NCI-H2029 treated with DMSO at 0.1 percent for 48 hours (cell line): ENCODE measurements around the gene MAPK8IP3.
"Not testable (repeated sequence)": the region's sequence is repeated elsewhere in the genome, so short reads cannot be mapped to it uniquely, and the experiment has no call there.

Source experiments
- DNase-seq: peaks from one replicate; lab custom pipeline; 2025; lab: John Stamatoyannopoulos, UW

MAPK8IP3 gene

DNA sequence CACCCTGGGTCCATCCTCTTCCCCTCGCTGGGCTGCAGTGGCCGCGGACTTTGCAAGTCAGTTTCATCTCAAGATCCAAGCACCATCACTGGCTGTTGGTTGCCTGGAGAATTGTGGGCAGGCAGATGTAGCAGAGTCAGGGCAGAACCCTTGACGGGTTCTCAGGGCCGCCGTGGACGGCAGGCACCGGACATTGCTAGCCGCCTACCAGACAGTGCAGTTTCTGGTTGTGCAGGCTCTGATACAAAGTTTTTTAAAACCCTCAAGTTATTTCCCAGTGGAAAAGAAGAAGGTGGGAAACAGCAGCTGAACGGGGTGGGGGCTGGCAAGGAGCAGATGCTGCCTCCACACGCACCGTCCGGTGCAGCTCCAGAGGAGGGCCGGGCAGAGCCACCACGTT, 3.4 kb downstream of the MAPK8IP3 start:
- no peak for DNase-seq

DNA sequence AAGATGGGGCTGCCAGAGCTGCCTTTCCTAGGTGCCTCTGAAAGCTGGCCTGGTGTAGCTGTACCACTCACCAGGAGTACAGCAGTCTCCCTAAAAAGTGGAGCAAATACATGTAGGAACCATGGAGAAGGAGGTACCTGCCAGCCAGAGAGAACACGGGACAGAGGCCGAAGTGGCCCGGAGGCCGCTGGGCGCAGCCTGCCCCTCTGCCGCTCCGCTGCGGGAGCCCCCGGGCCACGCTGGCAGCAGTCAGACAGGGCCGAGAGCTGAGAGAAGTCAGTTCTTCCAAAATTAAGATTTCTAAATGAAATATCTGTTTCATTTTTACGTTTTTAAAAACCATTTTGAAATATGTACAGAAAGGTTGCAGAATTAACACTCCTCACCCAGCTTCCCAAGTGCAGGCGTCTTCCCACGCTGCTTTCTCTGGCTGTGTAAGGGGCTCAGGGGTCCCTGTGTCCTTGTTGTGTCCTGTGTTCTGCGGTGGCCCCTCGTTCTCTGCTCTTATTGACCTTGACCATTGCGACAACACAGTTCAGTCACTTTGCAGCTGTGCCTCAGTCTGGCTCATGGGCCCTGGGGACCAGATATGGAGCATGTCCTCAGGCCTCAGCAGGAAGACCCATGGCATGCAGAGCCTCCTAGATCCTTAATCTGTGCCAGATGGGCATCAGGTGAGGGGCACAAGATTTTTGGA, 5.0 kb downstream of the MAPK8IP3 start:
- no peak for DNase-seq

DNA sequence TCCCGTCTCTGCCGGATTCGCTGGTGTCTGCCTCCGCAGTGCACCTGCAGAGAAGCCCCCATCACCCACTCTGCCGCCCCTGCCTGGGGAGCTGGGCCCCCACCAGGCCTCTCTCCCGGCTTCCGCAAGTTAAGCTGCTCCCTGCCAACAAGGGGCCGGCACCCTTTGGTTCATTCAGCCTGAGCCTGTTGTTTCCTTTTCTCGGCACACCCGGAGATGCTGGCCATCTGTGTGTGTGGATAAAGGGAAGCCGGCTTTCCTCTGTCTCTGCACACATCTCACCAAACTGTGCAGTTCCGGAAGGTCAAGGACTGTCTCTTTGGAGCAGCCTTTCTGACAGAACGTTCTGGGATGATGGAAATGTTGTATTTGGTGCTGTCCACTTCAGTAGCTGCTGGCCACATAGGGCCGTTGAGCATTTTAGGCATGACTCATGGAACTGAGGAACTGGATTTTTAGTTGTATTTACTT, 6.8 kb downstream of the MAPK8IP3 start:
- DNase-seq, result no peak

DNA sequence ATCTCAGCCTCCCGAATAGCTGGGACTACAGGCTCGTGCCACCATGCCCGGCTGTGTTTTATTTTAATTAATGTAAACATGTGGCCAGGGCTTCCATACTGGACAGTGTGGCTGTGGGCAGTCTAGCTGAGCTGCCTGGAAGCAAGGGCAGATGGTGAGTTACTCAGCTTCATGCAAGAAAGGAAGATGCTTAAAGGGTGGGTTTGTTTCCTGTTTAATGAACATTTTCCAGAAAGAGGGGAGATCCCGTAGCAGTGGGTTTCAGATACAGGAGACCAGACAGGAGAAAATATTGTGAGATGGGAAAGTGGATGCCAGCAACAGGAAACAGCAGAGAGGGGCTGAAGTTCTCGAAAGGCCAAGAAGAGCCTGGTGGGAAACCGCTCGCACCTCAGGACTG, 7.3 kb downstream of the MAPK8IP3 start:
- no peak for DNase-seq

DNA sequence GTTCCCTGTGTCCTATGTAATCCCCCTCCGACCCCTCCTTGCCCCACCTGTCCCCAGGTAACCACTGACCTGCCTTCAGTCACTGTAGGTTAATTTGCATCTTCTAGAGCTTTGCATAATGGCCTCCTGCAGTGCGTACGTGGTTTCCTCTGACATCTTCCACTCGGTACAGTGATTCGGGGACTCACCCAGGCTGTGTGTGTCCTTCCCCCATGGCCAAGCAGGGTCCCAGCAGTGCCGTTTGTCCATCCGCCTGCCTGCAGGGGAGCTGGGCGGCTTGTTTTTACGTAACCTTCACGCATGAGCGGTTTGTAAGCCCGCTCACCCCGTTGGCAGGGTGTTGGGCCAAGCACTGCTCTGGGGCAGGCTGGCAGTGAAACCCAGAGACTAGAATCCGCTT, 7.9 kb downstream of the MAPK8IP3 start:
- no peak for DNase-seq

DNA sequence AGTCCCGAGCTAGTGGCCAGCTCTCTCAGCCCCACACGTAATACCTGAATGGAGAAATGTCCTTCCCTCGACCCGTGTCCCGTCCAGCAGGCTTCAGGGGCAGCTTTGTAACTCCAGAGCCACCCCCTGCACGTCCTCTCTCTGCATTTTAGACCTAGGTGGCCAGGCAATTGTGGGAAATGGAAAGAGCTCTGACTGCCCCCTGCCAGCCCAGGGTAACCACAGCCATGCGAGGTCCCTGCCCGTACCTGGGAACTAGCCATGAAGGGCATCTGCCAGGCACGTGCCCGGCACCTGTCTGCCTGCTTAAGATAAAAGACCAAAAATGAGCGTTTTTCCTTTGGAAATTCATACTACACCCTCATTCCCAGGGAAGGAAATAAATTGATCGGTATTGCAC, 9.2 kb downstream of the MAPK8IP3 start:
- DNase-seq, result no peak

DNA sequence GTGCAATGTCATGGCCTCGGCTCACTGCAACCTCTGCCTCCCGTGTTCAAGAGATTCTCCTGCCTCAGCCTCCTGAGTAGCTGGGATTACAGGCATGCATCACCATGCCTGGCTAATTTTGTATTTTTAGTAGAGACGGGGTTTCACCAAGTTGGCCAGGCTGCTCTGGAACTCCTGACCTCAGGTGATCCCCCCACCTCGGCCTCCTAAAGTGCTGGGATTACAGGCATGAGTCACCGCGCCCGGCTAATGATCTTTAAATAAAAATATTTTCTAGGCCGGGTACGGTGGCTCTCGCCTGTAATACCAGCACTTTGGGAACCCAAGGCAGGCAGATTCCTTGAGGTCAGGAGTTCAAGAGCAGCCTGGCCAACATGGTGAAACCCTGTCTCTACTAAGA, 12.2 kb downstream of the MAPK8IP3 start:
- not testable (repeated sequence) for DNase-seq

DNA sequence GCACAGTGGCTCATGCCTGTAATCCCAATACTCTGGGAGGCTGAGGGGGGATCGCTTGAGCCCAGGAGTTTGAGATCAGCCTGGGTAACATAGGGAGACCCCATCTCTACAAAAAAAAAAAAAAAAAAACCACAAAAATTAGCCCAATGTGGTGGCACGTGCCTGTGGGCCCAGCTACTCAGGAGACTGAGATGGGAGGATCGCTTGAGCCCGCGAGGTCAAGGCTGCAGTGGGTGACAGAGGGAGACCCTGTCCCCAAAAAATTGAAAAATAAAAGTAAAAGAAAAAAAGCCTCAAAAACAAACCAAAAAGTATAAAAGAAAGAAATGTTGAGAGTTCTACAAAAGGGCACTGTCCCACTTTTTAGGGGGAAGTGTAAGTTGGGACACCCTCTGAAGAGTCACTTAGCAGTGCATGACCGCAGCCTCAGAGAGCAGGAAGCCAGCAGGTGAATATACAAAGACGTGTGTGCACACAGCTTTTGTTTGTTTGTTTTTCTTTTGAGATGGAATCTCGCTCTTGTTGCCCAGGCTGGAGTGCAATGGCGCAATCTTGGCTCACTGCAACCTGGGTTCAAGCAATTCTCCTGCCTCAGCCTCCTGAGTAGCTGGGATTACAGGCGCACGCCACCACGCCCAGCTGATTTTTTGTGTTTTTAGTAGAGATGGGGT, 13.7 kb downstream of the MAPK8IP3 start:
- peak; percentile 60 for DNase-seq

DNA sequence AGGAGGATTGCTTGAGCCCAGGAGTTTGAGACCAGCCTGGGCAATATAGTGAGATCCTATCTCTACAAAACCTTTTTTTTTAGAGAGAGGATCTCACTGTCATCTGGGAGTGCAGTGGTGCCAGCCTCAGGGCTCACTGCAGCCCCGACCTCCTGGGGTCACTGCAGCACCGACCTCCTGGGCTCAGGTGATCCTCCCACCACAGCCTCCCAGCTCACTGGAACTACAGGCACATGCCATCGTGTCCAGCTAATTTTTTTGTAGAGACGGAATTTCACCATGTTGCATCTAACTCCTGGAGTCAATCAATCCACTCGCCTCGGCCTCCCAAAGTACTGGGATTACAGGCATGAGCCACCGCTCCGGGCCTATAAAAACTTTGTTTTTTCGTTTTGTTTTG, 15.4 kb downstream of the MAPK8IP3 start:
- DNase-seq, result no peak

DNA sequence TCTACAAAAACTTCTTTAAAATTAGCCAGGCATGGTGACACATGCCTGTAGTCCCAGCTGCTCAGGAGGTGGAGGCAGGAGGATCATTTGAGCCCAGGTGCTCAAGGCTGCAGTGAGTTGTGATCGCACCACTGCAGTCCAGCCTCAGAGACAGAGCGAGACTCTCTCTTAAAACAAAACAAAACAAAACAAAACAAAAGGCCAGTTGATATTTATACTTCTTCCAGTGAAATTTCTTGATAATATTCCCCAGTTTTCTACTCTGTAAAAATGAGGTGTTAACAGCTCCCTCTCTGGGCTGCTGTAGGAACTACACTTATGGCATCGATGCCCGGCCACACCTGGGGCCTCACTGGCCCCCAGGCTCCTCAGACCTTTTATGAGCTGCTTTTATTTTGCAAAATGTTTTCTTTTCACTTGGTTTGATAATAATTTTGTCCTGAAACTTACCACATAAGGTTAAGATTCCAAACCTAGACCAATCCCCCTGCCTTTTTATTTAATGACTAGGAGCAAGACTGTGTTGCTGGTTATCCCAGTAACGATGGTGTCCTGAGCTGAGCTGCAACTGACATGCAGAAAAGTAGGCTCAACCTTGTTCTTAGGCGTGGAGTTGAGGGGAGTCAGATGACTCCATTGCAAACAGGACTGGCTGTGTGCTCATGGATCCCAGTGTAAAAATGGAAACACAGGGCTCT, 17.6 kb downstream of the MAPK8IP3 start:
- no peak for DNase-seq

DNA sequence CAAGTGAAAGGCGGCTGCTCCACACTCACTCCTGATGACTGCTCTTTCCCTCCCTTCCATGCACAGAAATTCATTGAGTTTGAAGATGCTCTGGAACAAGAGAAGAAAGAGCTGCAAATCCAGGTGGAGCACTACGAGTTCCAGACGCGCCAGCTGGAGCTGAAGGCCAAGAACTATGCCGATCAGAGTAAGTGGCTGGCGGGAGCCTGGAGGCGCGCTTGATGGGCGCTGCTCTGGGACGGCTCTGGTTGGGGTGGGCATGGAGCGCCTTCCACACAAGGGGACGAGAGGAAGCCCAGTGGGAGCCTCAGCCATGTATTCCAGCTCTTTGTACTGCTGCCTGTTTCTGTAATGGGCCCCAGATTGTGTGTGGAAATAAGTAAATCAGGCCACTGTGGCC, 18.5 kb downstream of the MAPK8IP3 start:
- no peak for DNase-seq

DNA sequence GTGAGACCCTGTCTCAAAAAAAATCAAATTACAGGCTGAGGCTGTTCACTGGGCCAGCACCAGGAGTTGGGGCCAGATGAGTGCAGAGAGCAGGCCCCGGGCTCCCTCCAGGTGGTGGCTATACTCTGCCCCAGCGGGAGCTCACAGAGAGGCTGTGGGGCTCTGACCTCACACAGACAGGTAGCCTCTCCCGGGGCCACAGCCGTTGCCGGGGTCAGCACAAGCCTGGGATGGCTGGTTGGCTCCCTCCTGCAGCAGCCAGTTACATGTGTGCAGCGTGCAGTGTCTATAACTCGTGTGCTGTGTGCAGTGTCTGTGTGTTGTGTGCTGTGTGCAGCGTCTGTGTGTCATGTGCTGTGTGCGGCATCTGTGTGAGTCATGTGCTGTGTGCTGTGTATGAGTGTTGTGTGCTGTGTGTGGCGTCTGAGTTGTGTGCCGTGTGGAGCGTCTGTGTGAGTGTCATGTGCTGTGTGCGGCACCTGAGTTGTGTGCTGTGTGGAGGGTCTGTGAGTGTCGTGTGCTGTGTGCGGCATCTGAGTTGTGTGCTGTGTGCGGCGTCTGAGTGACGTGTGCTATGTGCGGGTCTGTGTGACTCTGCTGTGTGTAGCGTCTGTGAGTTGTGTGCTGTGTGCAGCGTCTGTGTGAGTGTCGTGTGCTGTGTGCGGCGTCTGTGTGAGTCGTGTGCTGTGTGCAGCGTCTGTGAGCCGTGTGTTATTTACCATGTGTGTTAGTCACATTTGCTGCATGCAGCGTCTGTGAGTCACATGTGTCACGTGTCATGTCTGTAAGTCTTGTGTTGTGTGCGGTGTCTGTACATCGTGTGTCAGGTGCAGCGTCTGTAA, 20.9 kb downstream of the MAPK8IP3 start:
- DNase-seq, result no peak

DNA sequence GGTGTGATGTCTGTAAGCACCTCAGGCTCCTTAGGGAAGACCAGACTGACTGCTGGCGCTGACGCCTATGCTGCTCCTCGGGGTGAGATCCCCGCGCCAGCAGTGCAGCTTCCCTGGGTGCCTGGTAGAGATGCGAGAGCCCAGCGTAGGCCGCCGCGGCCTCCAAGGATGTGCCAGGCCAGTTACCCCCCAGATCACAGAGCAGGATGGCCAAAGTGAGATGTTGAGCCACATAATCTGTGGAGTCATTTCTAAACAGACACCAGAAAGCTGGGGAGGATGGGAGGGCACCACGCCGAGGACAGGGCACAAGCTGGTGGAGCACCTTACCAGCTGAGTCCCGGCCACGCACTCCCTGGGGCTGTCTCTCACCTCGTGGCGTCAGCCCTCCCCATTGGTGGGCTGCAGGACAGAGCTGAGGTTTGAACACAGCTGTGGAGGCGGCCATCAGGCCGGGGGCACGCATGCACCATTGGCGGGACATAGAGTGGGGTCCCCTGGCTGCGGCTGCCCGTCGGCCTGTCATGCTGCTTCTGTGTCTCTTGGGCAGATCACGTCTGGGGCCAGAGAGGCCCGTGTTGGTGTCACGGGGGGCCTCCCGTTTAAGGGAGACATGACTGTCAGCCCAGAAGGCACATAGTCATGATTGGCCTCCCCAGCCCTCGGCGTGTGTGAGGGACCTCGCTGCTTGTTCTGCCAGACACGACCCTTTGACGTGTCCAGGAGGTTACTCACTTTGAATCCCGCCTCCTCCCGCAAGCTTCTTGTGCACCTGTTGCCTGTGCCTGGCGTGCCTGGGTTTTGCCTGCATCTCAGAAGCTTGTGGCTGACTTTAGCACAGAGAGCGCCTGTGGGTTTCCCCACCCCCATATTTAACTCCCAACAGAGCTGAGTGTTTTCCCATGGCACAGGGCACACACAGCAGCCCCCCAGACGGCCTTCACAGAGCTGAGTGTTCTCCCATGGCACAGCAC, 21.9 kb downstream of the MAPK8IP3 start:
- DNase-seq, result no peak

DNA sequence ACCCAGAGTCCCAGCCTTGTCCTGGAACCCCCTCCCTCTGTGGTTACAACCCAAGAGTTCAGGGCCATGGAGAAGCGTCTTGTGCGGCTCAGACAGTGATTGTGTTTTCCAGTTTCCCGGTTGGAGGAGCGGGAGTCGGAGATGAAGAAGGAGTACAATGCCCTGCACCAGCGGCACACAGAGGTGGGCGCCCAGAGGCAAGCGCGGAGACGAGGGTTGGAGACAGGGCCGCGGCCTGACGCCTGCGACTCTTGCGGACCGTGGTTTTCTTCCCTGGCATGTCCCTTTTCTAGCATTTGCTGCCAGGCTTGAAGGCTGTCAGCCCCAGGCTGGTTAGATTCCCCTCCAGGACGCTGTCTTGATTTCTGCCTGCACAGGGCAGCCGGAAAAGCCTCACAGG, 23.0 kb downstream of the MAPK8IP3 start:
- no peak for DNase-seq

DNA sequence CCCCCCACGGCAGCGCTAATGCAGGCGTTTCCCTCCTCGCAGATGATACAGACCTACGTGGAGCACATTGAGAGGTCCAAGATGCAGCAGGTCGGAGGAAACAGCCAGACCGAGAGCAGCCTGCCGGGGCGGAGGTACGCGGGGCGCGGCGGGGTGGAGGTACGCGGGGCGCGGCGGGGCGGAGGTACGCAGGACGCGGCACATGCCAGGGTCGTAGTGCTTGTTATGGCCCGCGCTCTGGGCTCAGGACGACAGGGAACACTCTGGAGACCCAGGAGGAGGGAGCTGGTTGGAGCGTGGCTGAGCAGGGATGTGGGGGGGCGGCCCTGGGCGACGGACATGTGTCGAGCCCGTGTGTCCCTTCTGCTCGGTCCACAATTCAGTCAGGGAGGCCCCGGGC, 23.4 kb downstream of the MAPK8IP3 start:
- no peak for DNase-seq

DNA sequence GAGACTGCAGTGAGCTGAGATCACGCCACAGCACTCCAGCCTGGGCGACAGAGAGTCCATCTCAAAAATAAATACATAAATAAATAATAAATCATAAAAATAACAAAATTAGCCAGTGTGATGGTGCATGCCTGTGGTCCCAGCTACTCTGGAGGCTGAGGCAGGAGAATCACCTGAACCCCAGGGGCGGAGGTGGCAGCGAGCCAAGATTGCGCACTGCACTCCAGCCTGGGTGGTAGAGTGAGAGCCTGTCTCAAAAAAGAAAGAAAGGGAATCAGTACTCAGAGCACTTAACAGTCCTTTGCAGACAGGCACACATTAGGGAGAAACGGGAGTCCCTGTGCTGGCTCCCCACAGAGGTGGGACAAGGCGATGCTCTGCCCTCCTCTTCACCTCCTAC, 25.1 kb downstream of the MAPK8IP3 start:
- no peak for DNase-seq

DNA sequence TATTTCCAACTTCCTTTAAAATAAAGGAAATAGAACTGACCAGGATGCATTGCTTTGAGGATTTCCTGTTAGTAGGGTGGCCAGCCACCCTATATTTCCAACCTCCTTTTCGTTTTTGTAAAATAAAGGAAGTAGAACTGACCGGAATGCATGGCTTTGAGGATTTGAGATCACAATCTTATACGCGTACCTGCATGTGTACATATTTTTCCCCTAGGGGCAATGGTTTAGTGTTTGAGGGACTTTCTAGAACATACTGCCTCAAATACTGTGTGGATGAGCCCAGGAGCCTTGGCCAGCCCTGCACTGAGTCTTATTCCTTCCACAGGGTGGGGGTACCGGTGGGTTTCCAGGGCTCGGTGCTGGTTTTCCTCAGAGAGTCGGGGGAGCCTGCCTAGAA, 25.6 kb downstream of the MAPK8IP3 start:
- DNase-seq, result no peak

DNA sequence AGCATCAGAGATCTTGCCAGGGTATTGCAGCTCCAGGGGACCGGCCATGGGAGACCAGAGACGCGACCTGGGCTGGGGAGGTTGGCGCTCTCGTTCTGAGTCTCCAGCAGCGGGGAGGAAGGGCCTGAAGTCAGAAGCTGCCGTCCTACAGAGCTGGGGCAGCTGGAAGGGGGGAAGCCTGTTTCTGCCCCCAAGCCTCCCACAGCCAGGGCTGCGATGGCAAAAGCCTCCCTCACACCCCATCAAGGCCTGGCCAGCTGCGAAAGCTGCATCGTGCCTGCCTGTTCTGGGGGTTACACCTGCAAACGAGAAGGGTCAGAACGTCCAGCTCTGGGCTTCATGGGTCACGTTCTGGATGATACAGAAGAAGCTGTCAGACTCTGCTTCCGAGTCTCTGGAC, 26.1 kb downstream of the MAPK8IP3 start:
- no peak for DNase-seq

DNA sequence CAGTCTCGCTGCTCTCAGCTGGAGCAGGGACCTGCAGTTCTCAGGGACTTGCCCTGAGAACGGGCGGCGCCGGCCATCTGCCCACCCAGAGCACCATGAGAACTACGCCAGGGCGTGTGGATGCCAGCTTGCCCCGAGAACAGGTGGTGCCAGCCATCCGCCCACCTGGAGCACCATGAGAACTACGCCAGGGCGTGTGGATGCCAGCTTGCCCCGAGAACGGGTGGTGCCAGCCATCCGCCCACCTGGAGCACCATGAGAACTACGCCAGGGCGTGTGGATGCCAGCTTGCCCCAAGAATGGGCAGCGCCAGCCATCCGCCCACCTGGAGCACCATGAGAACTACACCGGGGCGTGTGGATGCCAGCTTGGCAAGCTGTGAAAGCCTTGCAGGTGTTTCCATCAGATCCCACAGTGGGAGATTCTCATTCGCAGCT, 26.6 kb downstream of the MAPK8IP3 start:
- DNase-seq, result not testable (repeated sequence)

DNA sequence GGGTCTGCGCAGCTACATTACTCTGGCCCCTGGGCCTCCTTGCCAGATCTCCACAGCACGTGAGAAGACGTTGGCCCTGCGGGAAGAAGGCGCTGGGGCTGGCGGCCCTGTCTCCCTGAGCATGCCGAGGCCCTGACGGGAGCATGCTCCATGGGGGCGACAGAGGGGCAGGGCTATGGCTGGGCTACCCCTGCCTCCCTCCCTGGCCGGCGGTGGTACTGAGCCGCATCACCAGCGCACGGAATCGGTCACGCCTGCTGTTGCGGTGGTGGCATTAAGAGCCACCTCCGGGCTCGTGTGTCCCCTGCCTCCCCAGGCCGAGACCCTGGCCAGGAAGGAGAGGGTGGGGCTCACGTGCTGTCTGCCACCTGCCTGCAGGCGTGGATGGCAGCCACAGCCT, 28.1 kb downstream of the MAPK8IP3 start:
- DNase-seq, result no peak

DNA sequence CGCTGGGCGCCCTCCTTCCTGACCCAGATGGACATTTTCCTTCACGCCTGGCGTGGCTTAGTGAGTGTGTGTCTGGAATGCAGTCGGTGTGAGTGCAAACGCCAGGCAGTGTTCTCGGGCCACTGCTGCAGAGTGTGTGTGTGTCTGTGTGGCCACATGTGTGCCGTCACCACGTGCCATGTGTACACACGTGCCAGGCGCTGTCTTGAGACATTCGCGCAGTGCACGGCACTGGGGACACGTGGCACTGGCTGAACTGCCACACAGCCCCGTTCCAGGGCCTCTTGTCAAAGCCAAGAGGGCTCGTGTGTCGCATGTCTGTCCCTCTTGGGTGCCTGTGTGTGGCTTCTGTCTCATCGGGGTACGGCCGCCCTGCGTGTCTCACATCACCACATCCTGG, 28.8 kb downstream of the MAPK8IP3 start:
- no peak for DNase-seq
